Right lung (tissue), 5 donors: Measurements from ENCODE around the gene ARAF. TPM values are rescaled to one million over a fixed set of nuclear protein-coding genes. Genes with fewer than 3 reads are reported as not detected.
"Not testable (repeated sequence)": the region's sequence is repeated elsewhere in the genome, so short reads cannot be mapped to it uniquely, and the experiment has no call there.

Experiments used
- DNase-seq, 2 donors: peaks; one replicate each; pipeline ENCODE4 v3.0.0-alpha.2; 2013
- polyA plus RNA-seq, 5 donors: library from polyadenylated mRNA; unstranded; fragments of 120-200 nt; gene quantifications; one replicate each; pipeline versions ENCODE4 v1.2.1 to v1.2.3, GENCODE V29; 2013; ENCODE audit warnings: inconsistent platforms in 1 of 5, low replicate concordance in 1 of 5; ENCODE audit not compliant: insufficient read length in 5 of 5, insufficient read depth in 1 of 5

The ARAF gene
- polyA plus RNA-seq, 5 donors, result 38.7 to 60.8 (median 50.0) TPM

- DNase-seq, result no peak
Measured at GRCh38 chrX:47583240-47583861, 22.3 kb downstream of the ARAF start.

GRCh38 chrX:47584714-47585113, 23.7 kb downstream of the ARAF start:
- DNase-seq, result no peak

DNA sequence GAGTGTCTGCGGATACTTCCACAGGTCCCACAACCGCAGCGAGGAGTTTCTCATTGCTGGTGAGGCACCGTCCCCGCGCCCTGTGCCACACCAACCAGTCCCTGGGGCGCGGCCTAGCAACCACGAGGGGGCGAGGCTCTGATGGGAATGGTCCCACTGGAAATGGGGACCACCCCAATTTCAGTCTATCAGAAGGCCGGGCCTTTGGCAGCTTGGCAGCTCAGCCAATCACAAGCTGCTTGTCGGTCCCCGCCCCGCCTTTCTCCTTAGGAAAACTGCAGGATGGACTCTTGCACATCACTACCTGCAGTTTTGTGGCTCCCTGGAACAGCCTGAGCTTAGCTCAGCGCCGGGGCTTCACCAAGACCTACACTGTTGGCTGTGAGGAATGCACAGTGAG, 24.3 kb downstream of the ARAF start:
- no peak for DNase-seq

DNA sequence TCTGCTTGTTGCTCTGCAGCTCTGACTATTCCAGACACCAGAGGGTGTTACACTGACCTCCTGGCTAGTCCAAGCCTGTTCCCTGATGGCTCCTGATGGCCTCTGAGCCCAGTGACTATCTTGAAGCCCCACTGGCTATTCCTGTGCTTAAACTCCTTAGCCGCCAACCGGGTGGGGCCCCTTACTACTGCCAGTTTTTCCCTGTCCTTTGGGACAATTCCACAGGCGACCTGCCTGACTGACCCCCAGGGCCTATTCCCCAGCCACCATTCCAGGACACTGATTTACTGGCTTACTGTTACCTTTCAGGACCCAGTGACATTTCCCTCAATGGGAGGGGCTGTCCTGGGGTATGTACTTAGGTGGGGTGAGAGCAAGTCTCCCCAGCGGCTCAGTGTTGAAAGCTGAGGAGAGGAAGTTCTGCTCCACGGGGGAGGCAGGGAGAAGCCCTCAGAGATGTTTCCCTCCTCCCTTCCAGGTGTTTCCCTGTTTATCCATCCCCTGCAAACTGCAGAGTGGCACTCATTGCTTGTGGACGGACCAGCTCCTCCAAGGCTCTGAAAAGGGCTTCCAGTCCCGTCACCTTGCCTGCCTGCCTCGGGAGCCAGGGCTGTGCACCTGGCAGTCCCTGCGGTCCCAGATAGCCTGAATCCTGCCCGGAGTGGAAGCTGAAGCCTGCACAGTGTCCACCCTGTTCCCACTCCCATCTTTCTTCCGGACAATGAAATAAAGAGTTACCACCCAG, 25.2 kb downstream of the ARAF start:
- DNase-seq, result no peak

GRCh38 chrX:47587091-47587891, 26.3 kb downstream of the ARAF start:
- DNase-seq, result no peak

DNA sequence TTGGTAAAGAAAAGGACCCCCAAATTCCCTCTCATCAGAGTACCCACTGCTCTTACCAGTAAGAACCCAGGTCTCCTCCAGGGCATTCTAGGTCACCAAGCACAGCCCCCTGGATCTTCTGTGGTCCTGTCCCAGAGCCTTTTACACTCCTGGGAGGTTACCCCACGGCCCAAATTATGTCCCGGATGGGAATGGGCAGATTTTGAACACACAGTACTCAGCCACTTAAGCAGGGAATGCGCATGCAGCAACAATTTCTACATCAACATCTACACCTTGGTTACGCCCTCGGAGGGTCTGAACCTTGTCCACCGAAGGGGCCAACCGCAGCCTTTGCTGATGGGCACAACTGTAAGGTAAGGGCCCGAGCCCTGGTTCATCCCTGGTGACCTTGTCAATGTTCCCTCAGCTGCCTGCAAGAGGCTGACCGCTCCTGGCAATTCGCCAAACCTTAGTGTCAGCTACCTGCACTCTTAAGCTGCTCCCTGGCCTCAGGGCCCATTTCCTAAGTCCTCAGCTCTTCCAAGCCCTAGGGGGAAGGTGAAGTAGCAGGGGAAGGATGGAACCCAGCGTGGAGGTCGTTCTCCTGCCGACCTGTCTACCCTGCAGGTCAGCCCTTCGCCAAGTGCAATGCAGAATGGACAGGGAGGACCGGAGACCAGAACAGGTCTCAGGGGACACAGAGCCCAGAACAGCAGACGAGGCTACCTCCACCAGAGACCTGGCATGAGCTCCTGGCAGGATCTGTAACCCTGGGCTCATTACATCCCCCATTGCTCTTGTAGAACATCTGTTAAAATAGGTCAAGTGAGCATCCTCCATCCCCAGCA, 27.1 kb downstream of the ARAF start:
- no peak for DNase-seq

DNA sequence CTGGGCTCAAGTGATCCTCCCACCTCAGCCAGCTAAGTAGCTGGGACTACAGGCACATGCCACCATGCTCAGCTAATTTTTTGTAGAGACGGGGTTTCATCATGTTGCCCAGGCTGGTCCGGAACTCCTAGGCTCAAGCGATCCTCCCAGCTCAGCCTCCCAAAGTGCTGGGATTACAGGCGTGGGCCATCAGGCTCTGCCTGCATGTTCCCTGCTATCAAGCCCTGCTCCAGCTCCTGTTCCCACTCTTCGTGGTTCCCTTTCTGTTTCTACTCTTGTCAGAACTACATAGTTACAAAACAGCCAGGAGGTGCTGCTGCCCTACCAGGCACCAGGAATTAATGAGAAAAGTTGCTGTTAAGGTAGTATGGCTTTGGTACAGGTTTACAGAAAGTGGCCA, 30.0 kb downstream of the ARAF start:
- no peak for DNase-seq

DNA sequence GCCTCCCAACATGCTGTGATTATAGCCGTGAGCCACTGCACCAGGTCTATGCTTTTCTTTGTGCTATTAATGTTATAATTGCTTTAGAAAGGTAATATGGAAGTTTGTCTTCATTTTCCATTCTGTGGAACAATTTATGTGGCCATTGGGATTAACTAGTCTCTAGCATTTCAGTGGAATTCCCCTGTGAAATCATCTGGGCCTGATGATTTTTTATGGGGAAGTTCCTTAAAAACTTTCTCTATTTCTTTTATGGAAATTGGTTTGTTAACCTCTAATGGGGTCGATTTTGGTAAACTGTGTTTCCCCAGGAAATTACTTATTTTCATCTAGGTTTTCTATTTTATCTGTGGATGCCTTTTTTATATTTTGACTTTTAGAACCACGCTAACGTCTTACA, 32.5 kb downstream of the ARAF start:
- no peak for DNase-seq

DNA sequence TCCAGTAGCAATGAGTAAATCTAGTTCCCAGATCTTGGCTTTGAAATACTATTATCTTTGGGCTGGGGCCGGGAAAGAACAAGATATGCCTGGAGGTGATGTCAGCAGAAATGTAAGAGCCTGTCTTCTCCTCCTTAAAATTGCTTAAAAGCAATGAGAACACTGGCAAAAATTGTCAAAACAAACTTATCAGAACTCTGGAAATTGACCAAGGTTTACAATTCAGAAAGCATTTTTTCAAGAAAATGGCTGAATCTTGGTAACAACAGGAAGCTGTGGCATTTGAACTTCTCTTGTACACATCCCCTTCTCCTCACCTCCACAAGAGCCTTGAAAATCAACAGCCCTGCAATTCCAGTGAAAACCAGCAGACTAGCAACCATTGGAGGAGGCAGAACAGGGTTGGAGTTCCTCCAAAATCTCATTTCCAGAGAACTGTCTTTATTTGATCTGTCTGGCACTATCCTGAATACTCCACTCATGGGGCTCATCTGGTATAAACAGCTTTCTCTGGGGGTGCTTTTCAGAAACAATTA, 34.8 kb downstream of the ARAF start:
- DNase-seq, result no peak

GRCh38 chrX:47596256-47596655, 35.3 kb downstream of the ARAF start:
- DNase-seq, result no peak

GRCh38 chrX:47597222-47597621, 36.2 kb downstream of the ARAF start:
- no peak for DNase-seq

GRCh38 chrX:47603125-47603524, 42.1 kb downstream of the ARAF start:
- DNase-seq, result not testable (repeated sequence)

DNA sequence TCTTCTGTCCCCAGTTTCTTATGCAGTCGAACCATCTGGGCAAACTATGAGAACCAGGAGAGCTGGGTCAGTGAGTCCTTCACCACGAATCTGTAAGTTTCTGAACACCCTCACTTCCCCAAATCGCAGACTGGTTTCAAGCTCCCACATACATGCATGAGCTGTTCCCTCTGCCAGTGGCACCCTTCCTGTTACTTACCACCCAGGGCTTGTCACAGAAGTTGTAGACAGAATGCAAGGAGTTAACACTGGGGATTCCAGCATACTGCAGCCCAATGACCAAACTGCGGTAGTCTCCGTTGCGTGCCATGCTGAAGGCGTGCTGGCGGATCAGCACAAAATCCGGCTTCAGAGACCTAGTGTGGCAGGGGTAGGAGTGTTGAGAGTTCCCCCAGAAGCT, 44.0 kb downstream of the ARAF start:
- no peak for DNase-seq

DNA sequence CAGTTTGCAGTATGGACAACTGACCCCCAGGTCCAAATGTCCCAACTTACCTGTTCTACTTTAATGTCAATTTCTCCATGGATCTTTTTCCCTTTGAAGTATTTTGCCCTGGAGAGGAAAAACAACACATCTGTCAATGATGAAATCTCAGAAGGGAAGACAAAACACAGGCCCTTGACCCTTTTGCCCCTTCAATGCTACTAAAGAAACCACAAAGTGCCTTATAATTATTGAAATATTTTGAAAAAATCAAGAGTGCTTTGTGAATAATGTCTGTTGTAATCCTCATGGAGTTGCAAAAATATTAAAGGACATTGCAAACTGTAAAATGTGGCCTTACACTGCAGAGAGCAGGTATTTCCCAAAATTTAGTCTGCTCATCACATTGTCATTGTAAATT, 46.1 kb downstream of the ARAF start:
- no peak for DNase-seq

DNA sequence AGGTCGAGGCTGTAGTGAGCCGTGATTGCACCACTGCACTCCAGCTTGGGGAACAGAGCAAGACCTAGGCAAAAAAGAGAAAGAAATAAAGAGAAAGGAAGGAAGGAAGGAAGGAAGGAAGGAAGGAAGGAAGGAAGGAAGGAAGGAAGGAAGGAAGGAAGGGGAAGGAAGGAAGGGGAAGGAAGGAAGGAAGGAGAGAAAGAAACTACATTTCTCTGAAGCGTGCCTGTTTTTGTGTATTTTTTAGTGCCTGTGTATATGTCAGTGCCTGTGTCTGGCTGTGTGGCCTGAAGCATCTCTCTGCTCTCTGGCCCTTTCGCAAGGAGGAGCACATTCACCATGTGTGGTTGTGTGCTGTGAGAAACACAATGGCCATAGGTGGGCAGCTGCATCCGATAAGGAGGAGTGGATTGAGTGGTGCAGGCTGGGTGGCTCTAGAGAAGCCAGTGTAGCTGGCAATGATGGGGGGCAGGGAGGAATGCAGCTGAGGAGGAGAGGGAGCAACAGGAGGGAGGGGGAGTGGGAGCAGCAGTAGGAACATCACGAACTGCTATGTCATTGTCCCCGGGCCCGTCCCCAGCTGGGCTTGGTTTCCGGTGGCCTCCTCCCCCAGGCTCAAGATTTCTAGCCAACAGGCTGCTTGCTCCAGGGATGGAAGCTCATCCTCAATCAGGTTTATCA, 47.3 kb downstream of the ARAF start:
- no peak for DNase-seq

DNA sequence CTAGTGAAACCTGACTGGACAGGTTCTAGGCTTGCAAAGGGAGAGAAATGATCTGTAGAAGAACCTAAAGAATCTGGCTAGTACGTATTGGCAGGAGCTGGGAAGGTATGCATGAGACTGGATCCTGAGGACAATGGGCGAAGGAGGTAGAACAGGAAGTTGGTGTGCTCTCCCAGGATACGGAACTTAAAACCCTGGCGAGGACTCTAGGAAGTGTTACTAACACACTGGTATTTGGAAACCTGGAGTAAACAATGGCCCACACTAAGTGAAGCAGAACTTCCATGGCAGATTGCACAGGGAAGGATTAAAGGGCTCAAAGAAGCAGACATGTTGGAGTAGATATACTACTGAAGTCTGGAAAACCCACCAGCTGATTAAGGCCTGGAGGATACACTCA, 49.5 kb downstream of the ARAF start:
- DNase-seq, result no peak

DNA sequence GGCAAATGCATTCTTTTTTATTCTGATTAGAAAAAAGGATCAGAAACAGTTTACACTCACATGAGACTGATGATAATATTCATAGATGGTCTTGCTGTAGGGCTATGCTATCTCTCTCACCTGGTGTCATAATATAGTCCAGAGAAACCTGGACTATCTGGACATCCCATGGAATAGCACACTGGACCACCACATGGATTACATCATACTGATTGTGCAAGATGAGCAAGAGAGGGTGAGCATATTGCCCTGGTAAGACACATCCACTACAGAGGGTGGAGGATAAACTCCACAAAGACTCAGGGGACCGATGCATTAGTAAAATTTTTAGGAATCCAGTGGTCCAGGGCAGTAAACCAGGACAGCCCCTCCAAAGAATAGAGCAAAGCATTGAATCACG, 50.5 kb downstream of the ARAF start:
- no peak for DNase-seq

- DNase-seq, result no peak
Measured at GRCh38 chrX:47611926-47612325, 50.9 kb downstream of the ARAF start.

GRCh38 chrX:47612418-47612817, 51.4 kb downstream of the ARAF start:
- DNase-seq, result no peak

DNA sequence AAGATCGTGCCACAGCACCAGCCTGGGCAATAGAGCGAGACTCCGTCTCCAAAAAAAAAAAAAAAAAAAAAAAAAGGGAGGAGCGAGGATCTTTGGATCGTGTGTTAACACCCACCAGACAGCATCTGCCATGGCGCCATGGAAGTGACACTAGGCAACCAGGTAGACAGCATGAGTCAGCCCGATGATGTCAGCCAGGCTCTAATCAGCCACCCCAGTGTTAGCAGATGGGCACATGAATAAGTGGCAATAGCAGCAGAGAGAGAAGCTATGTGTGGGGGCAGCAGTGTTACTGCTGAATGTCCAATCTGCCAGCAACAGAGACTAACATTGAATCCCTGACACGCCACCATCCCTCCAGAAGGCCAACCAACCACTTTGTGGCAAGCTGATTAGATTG, 52.1 kb downstream of the ARAF start:
- no peak for DNase-seq

GRCh38 chrX:47614618-47615017, 53.6 kb downstream of the ARAF start:
- no peak for DNase-seq
